ENCODE data around the gene RARRES1.

DNA sequence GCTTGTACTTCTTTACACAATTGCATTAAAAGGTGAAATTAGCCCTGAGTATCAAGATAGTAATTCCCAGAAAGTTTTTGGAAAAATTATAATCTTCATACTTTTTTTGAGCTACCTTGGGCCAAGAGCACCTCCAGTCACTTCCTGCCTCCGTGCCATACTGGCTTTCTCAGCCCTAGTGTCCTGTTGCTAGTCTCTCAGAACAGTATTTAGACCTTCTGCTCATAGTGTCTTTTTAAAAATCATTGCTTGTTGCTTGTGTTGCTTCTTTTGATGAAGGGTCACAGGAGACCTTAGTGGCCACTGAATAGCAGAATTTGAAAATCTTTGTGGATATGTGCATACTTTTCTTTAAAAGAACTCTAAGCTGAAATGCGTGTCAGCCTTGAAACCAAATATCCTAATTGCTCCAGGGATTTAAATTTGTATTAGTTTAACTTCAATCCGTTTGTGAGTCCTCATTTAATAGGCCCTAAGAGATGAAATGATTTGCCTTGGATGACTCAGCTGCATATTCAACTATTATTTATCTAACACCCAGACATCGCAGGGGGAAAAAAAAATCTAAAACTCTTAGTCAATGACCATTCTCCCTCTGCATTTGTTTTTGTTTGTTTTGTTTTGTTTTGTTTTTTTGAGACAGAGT is 30.7 kb downstream of the RARRES1 start:
- TF ChIP-seq EZH2 (optimal IDR thresholded peaks at IDR 0.05; ENCODE audit: low read depth, low read length): no peak
- TF ChIP-seq, protein P1, sequence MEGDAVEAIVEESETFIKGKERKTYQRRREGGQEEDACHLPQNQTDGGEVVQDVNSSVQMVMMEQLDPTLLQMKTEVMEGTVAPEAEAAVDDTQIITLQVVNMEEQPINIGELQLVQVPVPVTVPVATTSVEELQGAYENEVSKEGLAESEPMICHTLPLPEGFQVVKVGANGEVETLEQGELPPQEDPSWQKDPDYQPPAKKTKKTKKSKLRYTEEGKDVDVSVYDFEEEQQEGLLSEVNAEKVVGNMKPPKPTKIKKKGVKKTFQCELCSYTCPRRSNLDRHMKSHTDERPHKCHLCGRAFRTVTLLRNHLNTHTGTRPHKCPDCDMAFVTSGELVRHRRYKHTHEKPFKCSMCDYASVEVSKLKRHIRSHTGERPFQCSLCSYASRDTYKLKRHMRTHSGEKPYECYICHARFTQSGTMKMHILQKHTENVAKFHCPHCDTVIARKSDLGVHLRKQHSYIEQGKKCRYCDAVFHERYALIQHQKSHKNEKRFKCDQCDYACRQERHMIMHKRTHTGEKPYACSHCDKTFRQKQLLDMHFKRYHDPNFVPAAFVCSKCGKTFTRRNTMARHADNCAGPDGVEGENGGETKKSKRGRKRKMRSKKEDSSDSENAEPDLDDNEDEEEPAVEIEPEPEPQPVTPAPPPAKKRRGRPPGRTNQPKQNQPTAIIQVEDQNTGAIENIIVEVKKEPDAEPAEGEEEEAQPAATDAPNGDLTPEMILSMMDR (IDR thresholded peaks at IDR 0.05; ENCODE audit: low read length): no peak

Measured in MM.1S (cell line).